HG03103 (cell line): ENCODE results near the gene XRN2.
"Not testable (repeated sequence)": the region's sequence is repeated elsewhere in the genome, so short reads cannot be mapped to it uniquely, and the experiment has no call there.

Source experiments
- ATAC-seq: cut with Tn5 transposase; IDR thresholded peaks from one replicate; pipeline ENCODE4 v1.9.1; 2021; ENCODE audit warnings: low read depth; ENCODE audit not compliant: unreplicated experiment

Gene XRN2

DNA sequence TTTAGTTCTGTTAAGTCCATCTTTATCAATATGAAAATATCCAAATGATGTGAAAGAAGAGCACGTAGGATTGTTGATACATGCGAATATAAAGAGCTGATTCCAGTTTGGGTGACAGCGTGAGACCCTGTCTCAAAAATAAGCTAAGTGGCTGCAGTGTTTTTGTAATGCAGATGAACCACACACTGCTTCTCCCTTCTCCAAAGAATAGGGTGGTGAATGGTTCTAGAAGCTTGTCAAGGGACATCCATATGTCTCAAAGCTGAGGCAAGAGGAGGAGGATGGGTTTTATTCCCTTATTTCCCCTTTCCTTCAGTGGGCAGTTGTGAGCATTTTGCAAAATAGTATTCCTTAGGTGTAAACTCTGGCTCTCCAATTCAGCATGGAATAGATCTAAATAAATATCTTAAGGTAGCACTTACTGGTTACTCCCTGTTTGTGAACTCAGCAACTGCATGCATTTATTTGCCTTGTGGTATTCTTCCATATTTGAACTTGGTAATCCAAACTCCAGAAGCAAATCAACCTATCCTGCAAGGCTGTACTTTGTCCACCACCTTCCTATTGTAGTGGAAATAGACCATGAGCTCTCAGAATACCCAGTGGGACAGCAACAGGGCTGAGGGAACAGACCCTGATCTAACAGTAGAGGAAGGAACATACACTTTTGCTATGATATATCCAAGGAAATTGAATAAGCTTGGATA is 38.0 kb downstream of the XRN2 start:
- no peak for ATAC-seq

DNA sequence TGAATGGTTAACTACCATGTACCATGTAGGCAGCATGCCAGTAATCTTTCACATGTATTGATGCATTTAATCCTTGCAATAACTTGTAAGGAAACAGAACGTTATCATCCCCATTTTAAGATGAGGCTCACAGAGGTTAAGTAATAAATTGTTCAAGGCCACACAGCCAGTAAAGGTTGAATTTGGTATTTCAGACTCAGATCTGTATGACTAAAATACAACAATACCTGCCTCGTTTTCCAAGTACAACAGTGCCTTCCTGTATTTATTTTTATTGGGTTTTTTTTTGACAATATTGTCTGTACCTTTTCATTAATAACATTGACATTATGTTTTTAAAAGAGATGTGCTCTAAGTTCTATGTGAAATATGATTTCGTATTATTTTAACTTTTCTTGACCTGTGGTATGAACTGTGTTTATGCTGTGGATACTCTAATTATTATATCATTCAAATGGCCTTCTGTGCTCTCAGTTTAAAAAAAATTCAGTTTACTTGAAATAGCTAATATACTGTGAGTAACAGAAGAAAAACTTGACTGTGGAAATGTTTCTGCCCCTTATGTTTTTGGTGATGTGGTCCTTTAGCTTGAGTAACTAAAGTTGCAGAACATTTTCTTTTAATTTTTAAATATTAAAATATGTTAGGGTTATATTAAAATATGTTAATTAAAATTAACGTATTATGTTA is 39.7 kb downstream of the XRN2 start:
- ATAC-seq = no peak

DNA sequence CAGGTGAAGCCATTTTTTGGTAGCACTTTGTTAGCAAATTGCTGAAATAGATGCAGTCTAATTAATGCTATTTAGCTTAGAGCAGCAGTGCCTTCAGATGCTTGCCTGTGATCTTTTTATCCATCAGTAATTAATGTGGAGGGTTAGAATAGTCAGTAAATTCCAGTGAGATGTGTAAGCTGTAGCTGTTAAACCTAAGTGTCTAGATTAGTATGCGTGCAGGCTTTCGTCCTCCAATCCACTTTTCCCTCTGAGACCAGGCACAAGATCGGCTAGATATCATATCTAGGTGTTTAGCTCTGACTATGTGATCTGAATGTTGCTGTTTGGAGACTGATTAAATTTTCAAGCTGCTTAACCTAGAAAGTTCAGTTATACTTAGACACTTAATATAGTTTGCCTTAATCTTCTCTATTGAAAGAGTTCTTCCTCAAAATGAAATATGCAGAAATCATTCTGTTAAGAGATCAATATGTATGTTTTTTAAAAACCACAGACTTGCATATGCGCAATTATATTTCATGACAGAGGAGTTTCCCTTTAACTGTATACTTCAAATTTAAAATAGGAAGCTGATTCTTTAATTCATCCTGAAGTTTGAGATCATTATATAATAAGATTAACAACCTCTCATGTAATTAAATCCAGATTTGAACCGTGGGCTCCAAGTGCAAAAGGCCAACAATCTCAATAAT is 41.2 kb downstream of the XRN2 start:
- no peak for ATAC-seq

DNA sequence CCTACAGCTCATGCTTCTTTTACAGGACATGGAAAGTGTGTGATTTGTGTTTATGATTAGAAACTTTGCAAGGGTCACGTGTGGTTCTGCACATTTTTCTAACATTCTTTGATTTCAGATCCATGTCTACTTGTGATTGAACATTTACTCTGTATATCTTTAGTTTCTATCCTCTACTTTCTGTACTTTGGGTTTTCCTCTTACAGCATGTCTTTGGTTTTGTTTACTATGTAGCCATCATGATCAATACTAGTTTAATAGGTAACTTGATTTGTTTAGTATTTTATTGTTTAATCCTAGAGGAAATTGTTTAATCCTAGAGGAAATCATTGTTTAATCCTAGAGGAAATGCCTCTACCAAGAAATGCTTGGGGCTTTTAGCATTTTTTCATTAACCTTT is 41.8 kb downstream of the XRN2 start:
- no peak for ATAC-seq

DNA sequence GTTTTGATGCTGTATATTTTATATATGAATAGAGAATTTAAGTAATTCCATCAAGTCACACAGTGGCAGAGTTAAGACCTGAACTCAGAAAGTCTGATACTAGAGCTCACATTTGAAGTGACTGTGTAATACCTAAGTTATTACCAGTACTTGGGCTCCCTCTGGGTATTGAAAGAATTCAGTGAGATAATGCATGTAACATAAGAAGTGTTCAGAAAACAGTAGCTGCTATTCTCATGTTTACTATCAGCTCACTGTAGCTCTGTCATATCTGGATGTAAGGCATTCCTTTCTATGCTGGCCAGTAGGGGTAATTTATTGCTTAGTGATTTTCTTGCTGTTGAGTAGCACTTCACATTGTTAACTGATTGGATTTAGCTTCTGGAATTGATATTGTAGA is 49.6 kb downstream of the XRN2 start:
- ATAC-seq = no peak

DNA sequence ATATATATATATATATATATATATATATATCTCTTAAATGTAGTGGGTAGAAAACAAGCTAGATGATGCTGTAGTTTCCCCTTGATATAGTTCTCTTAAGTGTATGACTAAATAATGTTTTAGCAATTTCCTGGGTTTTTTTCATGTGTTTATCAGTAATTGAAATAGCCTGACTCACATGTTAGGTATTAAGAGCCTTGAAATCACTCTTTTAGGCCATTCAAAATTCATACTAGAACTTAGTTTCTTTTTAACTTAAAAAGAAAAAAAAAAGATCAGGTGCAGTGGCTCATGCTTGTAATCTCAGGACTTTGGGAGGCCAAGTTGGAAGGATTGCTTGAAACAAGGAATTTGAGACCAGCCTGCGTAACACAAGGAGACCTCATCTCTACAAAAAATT is 50.1 kb downstream of the XRN2 start:
- ATAC-seq = no peak

DNA sequence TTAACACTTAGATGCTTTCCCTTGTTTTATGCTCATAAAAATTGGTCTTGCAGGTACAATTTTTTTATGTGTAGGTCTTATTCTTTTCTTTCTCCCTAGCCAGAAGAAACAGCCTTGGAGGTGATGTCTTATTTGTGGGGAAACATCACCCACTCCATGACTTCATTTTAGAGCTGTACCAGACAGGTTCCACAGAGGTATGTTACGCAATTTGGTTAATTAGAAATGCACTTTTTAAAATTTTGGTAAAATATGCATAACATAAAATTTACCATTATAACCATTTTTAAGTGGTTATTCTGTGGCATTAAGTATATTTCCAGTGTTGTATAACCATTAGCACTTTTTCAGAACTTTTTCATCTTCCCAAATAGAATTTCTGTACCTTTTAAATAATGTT is 52.9 kb downstream of the XRN2 start:
- no peak for ATAC-seq

DNA sequence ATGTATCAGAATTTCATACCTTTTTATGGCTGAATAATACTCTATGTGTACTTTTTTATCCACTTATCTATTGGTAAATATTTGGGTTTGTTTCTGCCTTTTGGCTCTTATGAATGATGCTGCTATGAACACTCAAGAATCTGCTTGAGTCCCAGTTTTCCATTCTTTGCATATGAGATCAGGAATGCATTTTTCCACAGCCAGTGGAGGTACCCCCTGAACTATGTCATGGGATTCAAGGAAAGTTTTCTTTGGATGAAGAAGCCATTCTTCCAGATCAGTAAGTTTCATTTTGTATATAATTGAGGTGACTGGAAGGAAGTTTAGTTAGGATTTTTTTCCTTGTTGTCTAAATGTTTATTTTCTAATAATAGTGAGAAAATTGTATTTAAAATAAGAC is 53.3 kb downstream of the XRN2 start:
- ATAC-seq = no peak

DNA sequence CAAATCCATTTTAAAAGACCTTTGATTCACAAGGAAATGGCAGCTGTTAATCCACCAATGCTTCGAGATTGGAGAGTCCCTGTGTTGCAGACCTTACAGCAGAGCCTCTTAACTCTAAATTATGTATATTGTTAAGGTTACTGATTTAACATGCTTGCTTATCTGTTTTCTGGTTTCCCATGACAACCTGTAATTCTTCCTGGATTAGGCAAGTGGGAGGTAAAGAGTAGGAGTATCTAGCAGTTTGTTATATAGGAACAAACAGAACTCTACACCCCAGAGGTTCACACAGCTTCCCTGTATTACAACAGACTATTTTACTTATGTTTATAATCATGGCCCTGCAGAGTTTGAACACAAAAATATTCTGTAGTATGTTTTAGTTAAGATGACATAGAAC is 54.7 kb downstream of the XRN2 start:
- no peak for ATAC-seq

DNA sequence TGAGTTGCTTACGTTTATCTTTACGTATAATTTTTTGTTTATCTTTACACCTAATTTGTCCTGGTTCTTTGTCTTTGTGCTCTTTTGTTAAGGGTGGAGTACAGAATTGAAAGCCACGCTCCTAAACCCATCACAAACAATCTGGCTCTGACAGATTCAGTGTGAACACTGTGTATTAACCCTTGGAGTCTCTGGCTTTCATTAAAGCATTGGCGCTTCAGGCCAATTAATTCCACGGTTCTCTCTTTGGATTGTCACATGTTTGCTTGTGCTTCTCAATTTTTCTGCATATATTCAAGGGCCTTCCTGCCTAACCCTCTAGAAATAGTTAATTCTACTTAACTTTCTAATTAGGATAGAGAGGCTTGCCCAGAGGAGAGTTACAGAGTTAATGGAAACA is 55.6 kb downstream of the XRN2 start:
- ATAC-seq = no peak

DNA sequence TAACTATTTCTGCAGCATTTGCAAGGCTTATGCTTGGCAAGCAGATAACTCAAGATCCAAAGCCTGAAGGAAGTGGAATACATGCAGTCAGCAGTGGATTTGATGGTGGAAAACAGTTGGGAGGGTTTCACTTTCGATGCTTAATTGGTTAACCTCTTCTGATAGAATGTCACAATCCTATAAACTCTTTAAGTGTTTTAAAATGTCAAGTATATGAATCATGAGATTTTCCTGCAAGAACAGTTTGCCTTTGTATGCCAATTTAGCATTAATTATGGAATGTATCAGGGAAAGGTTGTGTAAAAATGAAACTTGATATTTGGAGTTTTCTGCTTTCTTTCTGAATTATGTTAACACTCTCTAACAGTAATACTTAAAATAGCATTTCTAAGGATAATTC is 57.6 kb downstream of the XRN2 start:
- no peak for ATAC-seq

DNA sequence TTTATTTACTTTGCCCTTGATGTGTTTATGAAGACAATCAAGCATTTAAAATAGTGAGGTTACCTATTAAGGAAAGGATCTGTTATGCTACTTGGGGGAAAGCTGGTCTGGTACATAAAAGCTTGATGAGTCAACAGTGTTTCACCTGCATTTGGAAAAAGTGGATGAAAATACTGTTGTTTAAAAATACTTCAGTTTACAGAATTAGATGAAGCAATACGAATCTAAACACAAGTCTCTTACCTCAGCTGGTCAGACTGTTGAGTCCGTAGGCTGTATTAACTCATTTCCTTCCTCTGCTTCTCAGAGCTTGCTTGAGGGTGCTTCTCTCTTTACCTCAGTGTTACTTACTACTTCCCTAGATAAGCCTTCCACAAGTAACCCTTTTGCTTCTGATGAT is 58.1 kb downstream of the XRN2 start:
- no peak for ATAC-seq

DNA sequence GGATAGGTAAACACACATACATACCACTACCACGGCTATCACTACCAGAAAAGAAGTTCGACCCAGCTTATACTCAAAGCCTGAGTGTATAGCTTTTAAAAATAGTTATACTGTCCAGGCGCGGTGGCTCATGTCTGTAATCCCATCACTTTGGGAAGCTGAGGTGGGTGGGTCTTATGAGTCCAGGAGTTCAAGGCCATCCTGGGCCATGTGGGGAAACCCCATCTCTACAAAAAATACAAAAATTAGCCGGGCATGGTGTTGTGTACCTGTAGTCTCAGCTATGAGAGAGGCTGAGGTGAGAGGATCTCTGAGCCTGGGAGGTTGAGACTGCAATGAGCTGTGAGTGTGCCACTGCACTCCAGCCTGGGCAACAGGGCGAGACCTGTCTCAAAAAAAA is 61.3 kb downstream of the XRN2 start:
- no peak for ATAC-seq

DNA sequence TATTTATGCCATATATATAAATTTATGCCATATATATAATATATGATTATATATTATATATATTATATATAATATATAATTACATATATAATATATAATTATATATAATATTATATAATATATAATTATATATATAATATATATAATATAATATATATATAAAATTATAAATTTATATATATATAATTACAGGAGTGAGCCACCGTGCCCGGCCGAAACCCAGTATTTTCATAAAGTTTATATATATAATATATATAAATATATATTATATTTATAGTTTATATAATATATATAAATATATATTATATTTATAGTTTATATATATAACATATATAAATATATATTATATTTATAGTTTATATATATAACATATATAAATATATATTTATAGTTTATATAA is 62.6 kb downstream of the XRN2 start:
- ATAC-seq = no peak

DNA sequence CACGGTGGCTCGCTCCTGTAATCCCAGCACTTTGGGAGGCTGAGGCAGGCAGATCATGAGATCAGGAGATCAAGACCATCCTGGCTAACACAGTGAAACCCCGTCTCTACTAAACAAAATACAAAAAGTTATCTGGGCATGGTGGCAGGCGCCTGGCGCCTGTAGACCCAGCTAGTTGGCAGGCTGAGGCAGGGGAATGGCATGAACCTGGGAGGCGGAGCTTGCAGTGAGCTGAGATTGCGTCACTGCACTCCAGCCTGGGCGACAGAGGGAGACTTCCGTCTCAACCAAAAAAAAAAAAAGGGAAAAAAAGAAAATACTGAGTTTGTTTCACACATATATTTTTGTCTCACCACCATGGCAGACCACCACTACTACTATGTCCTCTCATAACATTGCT is 63.1 kb downstream of the XRN2 start:
- ATAC-seq = not testable (repeated sequence)

DNA sequence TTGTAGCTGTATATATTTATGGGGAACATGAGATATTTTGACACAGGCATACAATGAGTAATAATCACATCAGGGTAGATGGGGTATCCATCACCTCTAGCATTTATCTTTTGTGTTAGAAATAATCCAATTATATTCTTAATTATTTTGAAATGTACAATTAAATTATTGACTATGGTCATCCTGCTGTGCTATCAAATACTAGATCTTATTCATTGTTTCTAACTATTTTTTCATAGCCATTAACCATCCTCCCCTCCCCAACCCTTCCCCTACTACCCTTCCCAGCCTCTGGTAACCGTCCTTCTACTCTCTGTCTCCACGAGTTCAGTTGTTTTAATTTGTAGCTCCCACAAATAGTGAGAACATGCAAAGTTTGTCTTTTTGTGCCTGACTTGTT is 65.7 kb downstream of the XRN2 start:
- ATAC-seq = no peak

DNA sequence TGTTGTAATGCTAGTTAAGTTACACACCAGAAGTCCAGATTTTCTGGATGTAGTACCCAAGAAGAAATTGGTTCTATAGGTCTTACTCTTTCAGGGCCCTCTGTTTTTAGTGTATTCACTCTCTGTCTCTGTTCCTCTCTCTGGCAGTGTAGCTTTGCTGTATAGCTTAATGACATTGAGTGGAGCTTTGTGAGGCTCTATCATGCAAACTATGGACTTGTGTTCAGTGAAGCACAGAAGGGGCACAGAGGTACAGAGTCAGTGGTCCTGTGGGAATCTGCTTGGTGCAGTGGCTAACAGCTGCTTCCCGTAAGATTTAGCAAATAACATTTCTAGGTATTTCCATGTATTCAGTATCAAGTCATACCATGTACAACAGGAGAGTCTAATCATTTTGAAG is 68.1 kb downstream of the XRN2 start:
- no peak for ATAC-seq

DNA sequence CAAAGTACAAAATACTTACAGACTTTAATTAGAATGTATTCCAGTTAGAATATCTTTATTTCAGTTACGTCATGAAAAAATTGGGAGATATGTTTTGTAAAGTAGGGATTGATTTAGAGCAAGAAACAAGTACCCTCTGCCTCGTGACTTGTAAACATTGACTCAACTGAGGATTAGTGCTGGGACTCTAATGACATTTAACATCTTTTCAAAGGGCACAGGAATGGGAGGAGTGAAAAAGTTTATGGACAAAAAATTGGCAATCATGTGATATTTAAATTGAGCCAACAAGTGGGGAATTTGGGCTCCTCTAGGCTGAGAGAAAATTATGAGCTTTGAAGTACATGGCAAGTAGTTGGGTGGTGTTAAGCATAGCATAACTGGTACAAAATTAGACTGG is 68.9 kb downstream of the XRN2 start:
- no peak for ATAC-seq

DNA sequence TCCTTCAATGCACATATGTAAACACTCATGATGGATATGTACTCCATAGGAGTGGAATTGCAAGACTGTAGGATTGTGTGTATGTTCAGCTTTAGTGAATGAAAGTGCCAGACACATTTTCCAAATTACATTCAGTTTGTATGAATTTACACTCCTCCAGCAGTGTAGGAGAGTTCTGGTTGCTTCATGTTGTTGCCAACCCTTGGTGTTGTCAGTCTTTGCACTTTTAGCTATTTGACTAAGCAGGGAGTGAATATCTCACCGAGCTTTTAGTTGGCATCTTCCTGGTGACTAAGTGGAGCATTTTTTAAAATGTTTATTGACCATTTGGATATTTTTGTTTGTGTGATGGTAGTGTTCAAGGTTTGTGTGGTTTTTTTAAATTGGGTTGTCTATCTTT is 70.3 kb downstream of the XRN2 start:
- no peak for ATAC-seq

DNA sequence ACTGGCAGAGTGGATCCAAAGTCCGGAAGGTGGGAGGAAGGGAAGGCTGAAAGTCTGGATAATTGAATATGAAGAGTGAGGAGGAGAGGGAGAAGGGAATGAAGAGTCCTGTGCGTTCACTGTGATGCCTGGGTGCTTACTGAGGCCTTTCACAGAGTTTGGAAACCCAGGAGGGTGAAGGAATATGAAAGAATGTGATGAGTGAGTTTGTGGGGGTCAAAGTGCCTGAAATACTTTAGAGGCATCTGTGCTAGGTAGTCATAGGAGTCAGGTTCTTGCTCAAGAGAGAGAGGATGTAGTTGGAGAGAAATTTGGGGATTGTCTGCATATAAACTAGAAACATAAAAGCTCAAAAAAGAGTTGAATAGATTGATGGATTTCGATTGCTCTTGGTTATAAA is 73.5 kb downstream of the XRN2 start:
- no peak for ATAC-seq

DNA sequence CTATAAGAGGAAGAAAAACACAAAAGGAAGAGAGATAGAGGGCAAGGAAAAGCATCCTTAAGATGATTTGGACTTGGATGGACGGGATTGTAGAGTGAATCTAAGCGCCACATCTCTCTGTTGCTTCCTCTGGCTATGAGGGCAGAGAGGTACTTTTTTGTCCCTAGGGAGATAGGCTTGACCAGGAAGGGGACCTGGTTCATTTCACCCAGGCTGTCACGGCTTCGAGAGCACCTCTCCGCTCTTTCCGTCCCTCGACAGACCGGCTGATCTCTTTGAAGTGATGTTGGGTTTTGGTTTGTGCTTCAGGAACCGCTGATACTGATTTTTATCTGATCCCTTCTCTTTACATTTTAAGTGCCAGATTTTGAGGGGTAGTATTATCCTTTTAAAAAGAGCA is 74.6 kb downstream of the XRN2 start:
- no peak for ATAC-seq

DNA sequence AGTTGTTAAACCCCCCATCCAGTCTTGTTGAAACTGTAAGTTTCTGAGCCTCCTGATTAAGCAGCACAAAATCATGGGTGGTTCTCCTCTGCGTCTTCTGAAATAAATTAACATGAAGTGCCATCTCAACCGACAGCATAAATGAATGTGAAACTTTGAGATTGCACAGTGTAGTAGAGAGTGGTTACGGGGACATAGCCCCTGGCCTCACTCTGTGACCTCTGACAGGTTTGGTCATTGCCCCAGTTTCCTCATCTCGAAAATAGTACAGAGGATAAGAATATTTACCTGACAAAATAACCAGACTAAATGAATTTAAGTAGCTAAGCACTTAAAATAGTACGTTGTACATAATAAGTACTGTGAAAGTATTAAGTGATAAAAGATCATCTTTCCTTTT is 75.1 kb downstream of the XRN2 start:
- no peak for ATAC-seq
